Panc1 (cell line): ENCODE data around the gene UGDH. TPM values are rescaled to one million over a fixed set of nuclear protein-coding genes. Genes with fewer than 3 reads are reported as not detected.
"Not testable (repeated sequence)": the region's sequence is repeated elsewhere in the genome, so short reads cannot be mapped to it uniquely, and the experiment has no call there.

ENCODE experiments used
- ATAC-seq: fragments of 200-7000 bp; cut with Tn5 transposase; 2 replicates; pipeline ENCODE4 v1.9.1; 2020; ENCODE audit warnings: mild to moderate bottlenecking, moderate library complexity
- BruUV-seq: library from RNA; stranded (reverse); fragments of 400-500 nt; replicated peaks from 2 replicates; lab custom pipeline; 2021; lab: Mats Ljungman, UMichigan
- CTCF ChIA-PET: fragments of 300-600 bp; sonication (Branson Sonifier 250); formaldehyde crosslinking; loops from one replicate; lab custom pipeline; 2022; ENCODE audit warnings: antibody characterized with exemption; lab: Charles Lee
- POLR2A ChIA-PET: fragments of 300-600 bp; sonication (Branson Sonifier 250); formaldehyde crosslinking; loops from one replicate; lab custom pipeline; 2022; ENCODE audit warnings: antibody characterized with exemption; lab: Charles Lee
- DNase-seq: peaks from one replicate; pipeline ENCODE4 v3.0.0-alpha.2; 2010; ENCODE audit warnings: low read depth, low spot score
- H3K27ac ChIP-seq: 2 replicates; pipeline ENCODE4 v1.5.1; 2011; ENCODE audit warnings: mild to moderate bottlenecking, low read length, inconsistent platforms
- H3K27me3 ChIP-seq: fragments of 200-500 bp; sonication (Bioruptor generic); 2 replicates; pipeline ENCODE4 v1.6.0; 2014; ENCODE audit warnings: low read length, inconsistent platforms; ENCODE audit not compliant: control insufficient read depth, insufficient read depth
- H3K36me3 ChIP-seq: fragments of 200-500 bp; sonication (Bioruptor generic); 2 replicates; pipeline ENCODE4 v1.5.1; 2014; ENCODE audit warnings: inconsistent platforms, mild to moderate bottlenecking, low read length, moderate library complexity; ENCODE audit not compliant: control insufficient read depth, insufficient read depth
- H3K4me1 ChIP-seq: 2 replicates; pipeline ENCODE4 v1.5.1; 2011; ENCODE audit warnings: inconsistent platforms, mild to moderate bottlenecking, low read length, moderate library complexity; ENCODE audit not compliant: control insufficient read depth, insufficient read depth
- H3K4me3 ChIP-seq, 2 experiments: 2 replicates each; pipeline ENCODE4 v1.5.1; 2011 to 2012; ENCODE audit warnings: low read depth in 2 of 2, low read length in 2 of 2, mild to moderate bottlenecking in 2 of 2, inconsistent platforms in 1 of 2, moderate library complexity in 1 of 2
- H3K9me3 ChIP-seq: fragments of 200-500 bp; sonication (Bioruptor generic); 2 replicates; pipeline ENCODE4 v1.5.1; 2014; ENCODE audit warnings: low read depth, mild to moderate bottlenecking, inconsistent platforms, low read length, moderate library complexity; ENCODE audit not compliant: control insufficient read depth, insufficient read depth
- CTCF ChIP-seq: fragments of 450-650 bp; IDR thresholded peaks from 2 replicates; pipeline ENCODE4 v1.5.1; 2017; ENCODE audit warnings: mild to moderate bottlenecking
- POLR2AphosphoS5 ChIP-seq: IDR thresholded peaks from 2 replicates; pipeline ENCODE4 v1.6.1; 2012; ENCODE audit warnings: mild to moderate bottlenecking, low read depth, low read length, moderate library complexity
- REST ChIP-seq, 2 experiments: IDR thresholded peaks; 2 replicates each; pipeline ENCODE4 v1.6.1; 2011 to 2012; ENCODE audit warnings: low read depth in 2 of 2, control low read depth in 1 of 2, low read length in 1 of 2, mild to moderate bottlenecking in 1 of 2, moderate library complexity in 1 of 2; ENCODE audit not compliant: insufficient read depth in 1 of 2
- SIN3A ChIP-seq: IDR thresholded peaks from 2 replicates; pipeline ENCODE4 v1.6.1; 2012; ENCODE audit warnings: low read depth, mild to moderate bottlenecking, low read length, moderate library complexity, borderline replicate concordance; ENCODE audit not compliant: insufficient read depth
- TCF7L2 ChIP-seq: IDR thresholded peaks from 2 replicates; pipeline ENCODE4 v1.6.1; 2011; ENCODE audit warnings: mild to moderate bottlenecking, low read depth, low read length, inconsistent platforms
- in situ Hi-C: cut with HindIII; loops from 2 replicates; pipeline ENCODE4 v1.10.0; 2016; ENCODE audit warnings: low sequenced_read_pairs, low pct_unique_long_range_greater_than_20kb
- intact Hi-C: fragments of 100-400 bp; cut with micrococcal nuclease; formaldehyde crosslinking; loops from one replicate; pipeline ENCODE4 v1.10.0; 2022; ENCODE audit not compliant: unreplicated experiment
- total RNA-seq: library from RNA; stranded (reverse); gene quantifications from one replicate; pipeline ENCODE4 v1.2.1, GENCODE V29; 2021; ENCODE audit not compliant: unreplicated experiment

The UGDH gene
- total RNA-seq, 1 experiment from 2014 or later: 373 TPM

DNA sequence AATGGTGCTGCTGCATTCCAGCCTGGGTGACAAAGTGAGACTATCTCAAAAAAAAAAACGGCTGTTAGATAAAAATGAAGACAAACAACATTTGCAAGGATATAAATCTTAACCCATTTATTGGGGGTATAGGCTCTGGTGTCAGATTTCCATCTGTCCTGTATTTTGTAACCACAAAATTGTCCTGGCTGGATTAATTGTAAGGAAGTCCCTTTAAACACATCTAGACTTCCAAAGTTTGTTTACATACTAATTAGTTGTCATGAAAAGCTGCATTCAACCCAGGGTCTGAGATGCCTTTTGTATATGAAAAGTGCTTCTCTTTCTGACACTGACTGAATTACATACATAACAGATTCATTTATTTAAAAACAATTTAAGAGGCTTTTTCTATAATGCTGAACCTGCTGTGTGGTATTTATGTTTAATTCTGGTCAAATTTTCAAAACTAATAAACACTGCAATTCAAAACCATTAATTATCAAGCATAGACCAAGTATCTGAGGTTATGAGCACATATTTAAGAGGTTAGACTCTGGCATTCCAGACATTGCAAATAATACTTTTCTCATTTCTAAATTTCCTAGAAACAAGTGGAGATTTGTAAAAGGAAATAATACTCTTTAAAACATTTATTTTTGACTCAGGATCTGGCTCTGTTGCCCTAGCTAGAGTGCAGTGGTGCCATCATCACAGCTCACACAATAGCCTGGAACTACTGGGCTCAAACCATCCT lies 17.5 kb upstream of the UGDH start:
- in situ Hi-C loops: no loop called here

GRCh38 chr4:39544080-39544479 lies 16.8 kb upstream of the UGDH start:
- POLR2A ChIA-PET: interaction anchor here (0.6 kb wide), 1 partner anchor 154 kb away, joined by 8 read pairs; no protein-coding TSS in a partner anchor
- DNase-seq, H3K27me3 ChIP-seq, H3K4me3 ChIP-seq, in situ Hi-C loops, intact Hi-C loops, CTCF ChIA-PET, ATAC-seq, H3K36me3 ChIP-seq, BruUV-seq, H3K9me3 ChIP-seq: not testable (repeated sequence)
- H3K4me1 ChIP-seq: peaks cover 39% of the 10 kb centered on the region
- H3K27ac ChIP-seq: peak overlapping the region; percentile 95

More for the DNA sequence above, 17.5 kb upstream of the UGDH start:
- Histone ChIP-seq H3K4me1 (peaks cover 36% of the 10 kb centered on the region), H3K36me3 (no peaks in the 10 kb centered on the region; the same call in 1 of the 2 replicates), H3K9me3 (no peaks in the 10 kb centered on the region), H3K27ac (peak overlapping the region; percentile 95), H3K4me3 (no peak overlapping the region), H3K27me3 (no peaks in the 10 kb centered on the region)
- BruUV-seq: no TSS peak
- ATAC-seq (no peak), DNase-seq (no peak)
- TF ChIP-seq SIN3A (no peak), REST (IDR thresholded peaks at IDR 0.05; ENCODE audit: insufficient read depth in 1 of 2, low read depth in 2 of 2, low read length in 1 of 2) (no peak), POLR2AphosphoS5 (no peak), TCF7L2 (no peak), CTCF (no peak)
- intact Hi-C loops: no loop called here
- ChIA-PET POLR2A (interaction anchor here (0.6 kb wide), 3 partner anchors 24 to 153 kb away, joined by 4 to 8 read pairs (median 6); no protein-coding TSS in a partner anchor), CTCF (no interaction called here)

DNA sequence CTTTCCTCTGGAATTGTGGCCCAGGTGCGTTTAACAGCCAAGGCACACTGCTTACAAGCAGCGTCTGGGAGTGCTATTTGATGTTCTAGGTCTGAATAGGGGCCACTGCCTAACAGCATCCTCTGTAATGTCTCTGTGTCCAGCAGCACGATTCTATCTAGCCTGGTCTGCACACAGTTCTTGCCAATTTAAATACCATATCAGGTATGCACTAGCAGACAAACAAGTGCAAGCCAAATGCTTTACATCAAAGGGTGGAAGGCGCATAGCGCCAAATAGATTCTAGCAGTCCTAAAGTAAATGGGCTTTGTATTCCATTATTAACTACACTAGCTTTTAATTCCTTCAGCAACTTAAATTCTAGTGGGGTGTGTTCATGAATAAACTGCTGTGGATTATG lies 15.8 kb upstream of the UGDH start:
- H3K36me3 ChIP-seq: no peaks in the 10 kb centered on the region
- CTCF ChIA-PET: interaction anchor here (0.6 kb wide), 1 partner anchor 10 kb away, joined by 4 read pairs; no protein-coding TSS in a partner anchor
- ATAC-seq (no peak), DNase-seq (no peak)
- no peaks in the 10 kb centered on the region for H3K9me3 ChIP-seq
- no TSS peak for BruUV-seq
- H3K4me1 ChIP-seq: peaks cover 44% of the 10 kb centered on the region
- no peak for TF ChIP-seq TCF7L2
- no peak for TF ChIP-seq CTCF
- TF ChIP-seq SIN3A: no peak
- TF ChIP-seq POLR2AphosphoS5: no peak
- TF ChIP-seq REST (IDR thresholded peaks at IDR 0.05; ENCODE audit: insufficient read depth in 1 of 2, low read depth in 2 of 2, low read length in 1 of 2): no peak
- H3K4me3 ChIP-seq: no peak overlapping the region
- no peaks in the 10 kb centered on the region for H3K27me3 ChIP-seq
- peak overlapping the region; percentile 95 for H3K27ac ChIP-seq
- in situ Hi-C loops (no loop called here), intact Hi-C loops (no loop called here)
- POLR2A ChIA-PET: interaction anchor here (0.5 to 1.2 kb wide), 3 partner anchors 16 to 263 kb away, joined by 3 to 6 read pairs (median 3); partner anchors contain the start of gene UGDH
